ENCODE data around the gene MAK. TPM values are rescaled to one million over a fixed set of nuclear protein-coding genes. Genes with fewer than 3 reads are reported as not detected.
"Not testable (repeated sequence)": the region's sequence is repeated elsewhere in the genome, so short reads cannot be mapped to it uniquely, and the experiment has no call there.

Gene MAK
- total and polyA plus RNA-seq, 8 donors = 0.05 to 0.33 (median 0.10) TPM

- no peak for FAIRE-seq
- no peak for ATAC-seq
- WGBS, 2 donors = 83 to 88% methylated on average over 6 of the region's 6 CpGs
- intact Hi-C loops (cut with DNase I) = no loop called here
- Histone ChIP-seq H3K27me3 (no peaks in the 10 kb centered on the region), H3K4me1 (no peaks in the 10 kb centered on the region), H3K36me3 (no peaks in the 10 kb centered on the region), H3K27ac (no peak overlapping the region), H3K9me3 (no peaks in the 10 kb centered on the region), H3K4me3 (no peak overlapping the region)
- DNase-seq = no peak
- TF ChIP-seq, protein P1, sequence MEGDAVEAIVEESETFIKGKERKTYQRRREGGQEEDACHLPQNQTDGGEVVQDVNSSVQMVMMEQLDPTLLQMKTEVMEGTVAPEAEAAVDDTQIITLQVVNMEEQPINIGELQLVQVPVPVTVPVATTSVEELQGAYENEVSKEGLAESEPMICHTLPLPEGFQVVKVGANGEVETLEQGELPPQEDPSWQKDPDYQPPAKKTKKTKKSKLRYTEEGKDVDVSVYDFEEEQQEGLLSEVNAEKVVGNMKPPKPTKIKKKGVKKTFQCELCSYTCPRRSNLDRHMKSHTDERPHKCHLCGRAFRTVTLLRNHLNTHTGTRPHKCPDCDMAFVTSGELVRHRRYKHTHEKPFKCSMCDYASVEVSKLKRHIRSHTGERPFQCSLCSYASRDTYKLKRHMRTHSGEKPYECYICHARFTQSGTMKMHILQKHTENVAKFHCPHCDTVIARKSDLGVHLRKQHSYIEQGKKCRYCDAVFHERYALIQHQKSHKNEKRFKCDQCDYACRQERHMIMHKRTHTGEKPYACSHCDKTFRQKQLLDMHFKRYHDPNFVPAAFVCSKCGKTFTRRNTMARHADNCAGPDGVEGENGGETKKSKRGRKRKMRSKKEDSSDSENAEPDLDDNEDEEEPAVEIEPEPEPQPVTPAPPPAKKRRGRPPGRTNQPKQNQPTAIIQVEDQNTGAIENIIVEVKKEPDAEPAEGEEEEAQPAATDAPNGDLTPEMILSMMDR (IDR thresholded peaks at IDR 0.05) = no peak
Measured at GRCh38 chr6:10824819-10825218, 13.5 kb downstream of the MAK start.

- 84 to 86% methylated on average over 8 of the region's 8 CpGs for WGBS, 2 donors
Measured at GRCh38 chr6:10824297-10824696, 14.0 kb downstream of the MAK start.

GRCh38 chr6:10814176-10814575 lies 24.2 kb downstream of the MAK start:
- H3K36me3 ChIP-seq; H3K4me3 ChIP-seq; FAIRE-seq; H3K27ac ChIP-seq; intact Hi-C loops (cut with DNase I); H3K4me1 ChIP-seq; DNase-seq; H3K9me3 ChIP-seq; H3K27me3 ChIP-seq; ATAC-seq: not testable (repeated sequence)
- WGBS, 2 donors = 95 to 97% methylated on average over 6 of the region's 6 CpGs

More at GRCh38 chr6:10824297-10824696, 14.0 kb downstream of the MAK start:
- H3K27me3 ChIP-seq = no peaks in the 10 kb centered on the region
- TF ChIP-seq, protein P1 (IDR thresholded peaks at IDR 0.05) = no peak
- DNase-seq (no peak), FAIRE-seq (no peak), ATAC-seq (no peak)
- no peaks in the 10 kb centered on the region for H3K9me3 ChIP-seq
- no peaks in the 10 kb centered on the region for H3K36me3 ChIP-seq
- no peak overlapping the region for H3K4me3 ChIP-seq
- no peaks in the 10 kb centered on the region for H3K4me1 ChIP-seq
- intact Hi-C loops (cut with DNase I) = no loop called here
- H3K27ac ChIP-seq = no peak overlapping the region

GRCh38 chr6:10809098-10809497 lies 29.2 kb downstream of the MAK start:
- H3K4me3 ChIP-seq = no peak overlapping the region
- no peak for FAIRE-seq
- DNase-seq = no peak
- intact Hi-C loops (cut with DNase I) = no loop called here
- ATAC-seq = no peak
- no peaks in the 10 kb centered on the region for H3K4me1 ChIP-seq
- TF ChIP-seq, protein P1 (IDR thresholded peaks at IDR 0.05) = no peak
- H3K27me3 ChIP-seq = no peaks in the 10 kb centered on the region
- H3K27ac ChIP-seq = no peak overlapping the region
- WGBS, 2 donors = 86 to 88% methylated on average over 6 of the region's 6 CpGs
- H3K36me3 ChIP-seq = no peaks in the 10 kb centered on the region
- no peaks in the 10 kb centered on the region for H3K9me3 ChIP-seq

GRCh38 chr6:10808376-10808775 lies 30.0 kb downstream of the MAK start:
- Histone ChIP-seq H3K4me1 (no peaks in the 10 kb centered on the region), H3K27me3 (no peaks in the 10 kb centered on the region), H3K36me3 (no peaks in the 10 kb centered on the region), H3K27ac (no peak overlapping the region), H3K4me3 (no peak overlapping the region), H3K9me3 (no peaks in the 10 kb centered on the region)
- intact Hi-C loops (cut with DNase I) = no loop called here
- WGBS, 2 donors = 94 to 95% methylated on average over 4 of the region's 4 CpGs
- ATAC-seq (no peak), FAIRE-seq (no peak), DNase-seq (no peak)
- TF ChIP-seq, protein P1 (IDR thresholded peaks at IDR 0.05) = no peak
